HG03565 (cell line): ENCODE results near the gene PML.
"Not testable (repeated sequence)": the region's sequence is repeated elsewhere in the genome, so short reads cannot be mapped to it uniquely, and the experiment has no call there.

Experiments used
- ATAC-seq: cut with Tn5 transposase; IDR thresholded peaks from one replicate; pipeline ENCODE4 v1.9.1; 2021; ENCODE audit warnings: mild to moderate bottlenecking, moderate library complexity; ENCODE audit not compliant: unreplicated experiment

PML gene

GRCh38 chr15:73957276-73957675 lies 37.2 kb upstream of the PML start:
- no peak for ATAC-seq

GRCh38 chr15:73957785-73958184 lies 36.7 kb upstream of the PML start:
- ATAC-seq, result no peak

- ATAC-seq, result no peak
These were observed 35.4 kb upstream of the PML start for GRCh38 chr15:73959012-73959581.

- ATAC-seq, result no peak
These were observed 34.7 kb upstream of the PML start for GRCh38 chr15:73959801-73960200.

- ATAC-seq, result not testable (repeated sequence)
These were observed 33.9 kb upstream of the PML start for GRCh38 chr15:73960472-73961070.

GRCh38 chr15:73962433-73962832 lies 32.1 kb upstream of the PML start:
- ATAC-seq, result no peak

- no peak for ATAC-seq
These were observed 29.8 kb upstream of the PML start for GRCh38 chr15:73964736-73965093.

GRCh38 chr15:73965094-73965757 lies 29.3 kb upstream of the PML start:
- no peak for ATAC-seq

GRCh38 chr15:73965758-73966113 lies 28.8 kb upstream of the PML start:
- ATAC-seq, result no peak

GRCh38 chr15:73968461-73968860 lies 26.1 kb upstream of the PML start:
- ATAC-seq, result no peak

GRCh38 chr15:73969151-73969759 lies 25.3 kb upstream of the PML start:
- no peak for ATAC-seq

GRCh38 chr15:73972984-73973682 lies 21.4 kb upstream of the PML start:
- ATAC-seq, result no peak

GRCh38 chr15:73973683-73974200 lies 20.8 kb upstream of the PML start:
- not testable (repeated sequence) for ATAC-seq

- not testable (repeated sequence) for ATAC-seq
These were observed 18.9 kb upstream of the PML start for GRCh38 chr15:73975440-73976125.

GRCh38 chr15:73978896-73979295 lies 15.6 kb upstream of the PML start:
- no peak for ATAC-seq

GRCh38 chr15:73979636-73980035 lies 14.9 kb upstream of the PML start:
- no peak for ATAC-seq

GRCh38 chr15:73981761-73982221 lies 12.7 kb upstream of the PML start:
- ATAC-seq, result no peak

- no peak for ATAC-seq
These were observed 12.1 kb upstream of the PML start for GRCh38 chr15:73982222-73982962.

GRCh38 chr15:73983211-73983727 lies 11.2 kb upstream of the PML start:
- ATAC-seq, result no peak

- ATAC-seq, result no peak
These were observed 10.7 kb upstream of the PML start for GRCh38 chr15:73983773-73984172.
